GM19193 (cell line): Measurements from ENCODE around the gene FILIP1.

Source experiments
- POLR2A ChIP-seq: IDR thresholded peaks from 4 replicates; pipeline ENCODE4 v1.6.1; 2011; ENCODE audit not compliant: insufficient read depth, insufficient read length; ENCODE audit errors: extremely low read depth

FILIP1 gene

GRCh38 chr6:75504465-75505222, 11.0 kb upstream of the FILIP1 start:
- no peak for TF ChIP-seq POLR2A

DNA sequence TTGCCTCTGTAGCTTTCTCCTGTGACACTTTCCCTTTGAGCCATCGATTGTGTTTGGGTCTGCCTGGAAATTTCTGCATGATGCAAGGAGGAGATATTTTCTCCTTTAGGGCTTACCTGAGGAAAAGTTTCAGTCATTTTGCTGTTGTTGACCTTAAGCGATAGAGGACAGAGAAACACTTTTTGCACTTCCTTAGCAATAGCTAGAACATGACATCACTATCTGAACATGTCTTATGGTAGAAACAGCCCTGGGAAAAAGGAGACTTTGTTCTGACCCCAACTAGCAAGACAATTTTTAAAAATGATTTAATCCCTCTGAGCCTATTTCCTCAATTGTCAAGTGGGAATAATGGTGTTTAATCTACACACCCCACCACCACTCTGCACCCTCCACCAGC, 9.7 kb upstream of the FILIP1 start:
- TF ChIP-seq POLR2A = no peak

DNA sequence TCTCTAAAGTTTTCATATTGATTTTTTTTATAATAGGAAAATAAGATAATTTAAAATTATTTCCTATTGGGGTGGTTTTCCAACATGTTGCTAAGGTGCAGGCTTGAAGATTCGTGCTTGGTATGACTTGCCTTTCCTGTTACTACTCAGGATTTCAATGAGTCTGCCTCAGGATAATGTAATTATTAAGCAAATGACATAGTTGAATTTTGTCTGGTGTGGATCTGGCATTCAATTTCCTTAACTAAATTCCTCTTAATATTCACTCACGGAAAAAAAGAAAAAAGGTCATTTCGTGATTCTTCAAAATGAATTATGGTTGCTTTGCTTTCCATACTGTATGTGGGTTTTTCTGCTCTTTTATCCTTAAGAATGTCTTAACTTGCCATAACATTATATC, 9.3 kb upstream of the FILIP1 start:
- TF ChIP-seq POLR2A = no peak

- TF ChIP-seq POLR2A = no peak
Measured at GRCh38 chr6:75501756-75502155, 8.2 kb upstream of the FILIP1 start.

GRCh38 chr6:75499640-75500039, 6.0 kb upstream of the FILIP1 start:
- TF ChIP-seq POLR2A = no peak

- no peak for TF ChIP-seq POLR2A
Measured at GRCh38 chr6:75498862-75499261, 5.3 kb upstream of the FILIP1 start.

GRCh38 chr6:75497994-75498393, 4.4 kb upstream of the FILIP1 start:
- TF ChIP-seq POLR2A = no peak

- TF ChIP-seq POLR2A = no peak
Measured at GRCh38 chr6:75495011-75495410, 1.4 kb upstream of the FILIP1 start.

DNA sequence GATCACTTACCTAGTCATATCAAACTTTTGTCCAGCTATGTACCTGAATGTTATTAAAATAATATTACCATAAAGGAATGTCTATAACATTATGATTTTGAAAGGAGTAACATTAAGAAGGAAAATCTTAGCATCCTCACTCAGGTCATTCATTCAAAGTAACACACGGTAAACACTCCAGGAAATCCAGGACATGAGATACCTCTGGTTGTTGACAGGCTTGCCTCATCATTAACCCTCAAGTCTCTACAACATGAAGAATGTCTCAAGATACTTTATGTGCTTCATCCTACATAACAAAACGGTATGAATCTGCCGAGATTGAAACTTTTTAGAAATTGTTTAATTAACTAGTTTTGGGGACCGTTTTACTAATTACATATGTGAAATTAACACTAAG, 690 bp upstream of the FILIP1 start:
- TF ChIP-seq POLR2A = no peak

DNA sequence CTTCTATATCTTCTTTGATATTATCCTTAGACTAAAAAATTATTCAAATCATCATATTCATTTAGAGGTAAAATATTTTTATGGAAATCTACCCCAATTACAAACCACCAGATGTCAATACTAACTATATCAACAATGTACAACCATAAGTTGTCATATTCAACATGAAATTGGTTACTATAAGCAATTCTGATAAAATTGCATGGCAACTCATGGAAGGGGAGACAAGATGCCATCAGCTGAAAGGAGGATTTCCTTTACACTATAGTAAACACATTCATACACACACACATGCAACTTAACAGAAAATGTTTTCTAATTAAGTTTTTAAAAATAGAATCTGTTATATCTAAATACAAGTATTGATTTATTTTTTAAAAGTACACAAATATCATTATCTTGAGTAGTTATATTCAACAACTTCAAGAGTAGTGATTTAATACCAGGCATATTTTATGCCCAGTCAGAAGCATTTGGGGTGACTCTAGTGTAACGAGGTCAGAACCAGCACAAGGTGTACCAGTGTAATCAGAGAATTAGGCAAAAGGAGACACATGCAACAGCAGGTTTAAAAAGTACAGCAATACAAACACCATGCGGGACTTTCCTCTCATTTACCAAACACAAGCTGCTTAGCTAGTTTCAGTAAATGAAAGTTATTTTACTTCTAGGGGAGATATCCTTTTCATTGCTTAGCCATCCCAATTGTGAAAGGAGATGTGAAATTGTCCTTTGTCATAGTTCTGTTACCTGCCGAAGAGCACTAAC, 1.0 kb downstream of the FILIP1 start:
- TF ChIP-seq POLR2A = no peak

- TF ChIP-seq POLR2A = no peak
Measured at GRCh38 chr6:75491291-75491690, 2.3 kb downstream of the FILIP1 start.

GRCh38 chr6:75490706-75491105, 2.9 kb downstream of the FILIP1 start:
- no peak for TF ChIP-seq POLR2A

DNA sequence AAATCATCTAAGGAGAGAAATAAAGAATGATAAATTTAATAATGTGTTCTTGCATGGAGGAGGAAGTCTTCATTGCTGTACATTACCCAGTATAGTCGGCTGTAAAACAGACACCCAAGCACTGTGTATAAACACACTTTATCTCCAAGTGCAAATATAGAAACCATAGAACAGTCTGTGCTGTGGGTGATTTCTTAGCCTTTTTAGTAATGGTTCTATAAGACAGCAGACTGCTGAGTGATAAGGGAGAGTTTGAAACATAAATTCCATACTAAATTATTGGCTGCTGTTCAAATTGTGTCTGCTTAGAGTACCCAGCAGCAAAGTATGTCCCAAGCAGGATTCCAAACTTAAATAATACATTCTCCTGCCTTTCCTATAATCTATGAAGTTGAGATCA, 4.6 kb downstream of the FILIP1 start:
- TF ChIP-seq POLR2A = no peak

GRCh38 chr6:75488033-75488432, 5.6 kb downstream of the FILIP1 start:
- TF ChIP-seq POLR2A = no peak

- no peak for TF ChIP-seq POLR2A
Measured at GRCh38 chr6:75486850-75487518, 6.6 kb downstream of the FILIP1 start.

GRCh38 chr6:75484535-75484934, 9.1 kb downstream of the FILIP1 start:
- TF ChIP-seq POLR2A = no peak
